GM12878 (cell line): ENCODE measurements around the gene AIF1. TPM values are rescaled to one million over a fixed set of nuclear protein-coding genes. Genes with fewer than 3 reads are reported as not detected.

Experiments
- BCLAF1 ChIP-seq: fragments of 450-650 bp; IDR thresholded peaks from 2 replicates; pipeline ENCODE4 v1.6.1; 2017; ENCODE audit warnings: antibody characterized with exemption, mild to moderate bottlenecking, moderate library complexity
- BRCA1 ChIP-seq: IDR thresholded peaks from 2 replicates; pipeline ENCODE4 v1.6.1; 2011; ENCODE audit warnings: low read depth, low read length, improper control_type of control experiment
- EED ChIP-seq: sonication (generic); IDR thresholded peaks from 2 replicates; pipeline ENCODE4 v1.6.1; 2016; ENCODE audit warnings: antibody characterized with exemption, low read depth
- ESRRA ChIP-seq: IDR thresholded peaks from 2 replicates; pipeline ENCODE4 v1.6.1; 2012; ENCODE audit warnings: mild to moderate bottlenecking, low read length, improper control_type of control experiment
- ETV6 ChIP-seq, 2 experiments: fragments of 450-650 bp in 1 of 2; IDR thresholded peaks in 1 of 2; conservative IDR thresholded peaks in 1 of 2; 2 replicates each; pipeline ENCODE4 v1.6.1; 2014; ENCODE audit warnings: antibody characterized with exemption in 1 of 2, borderline replicate concordance in 1 of 2, low read depth in 1 of 2, mild to moderate bottlenecking in 1 of 2, moderate library complexity in 1 of 2
- FOS ChIP-seq: IDR thresholded peaks from 3 replicates; pipeline ENCODE4 v1.6.1; 2011; ENCODE audit warnings: borderline replicate concordance; ENCODE audit not compliant: insufficient read length; ENCODE audit errors: extremely low read depth
- IKZF1 ChIP-seq: fragments of 450-650 bp; conservative IDR thresholded peaks from 2 replicates; pipeline ENCODE4 v1.6.1; 2017; ENCODE audit warnings: antibody characterized with exemption, mild to moderate bottlenecking
- MTA2 ChIP-seq: fragments of 450-650 bp; IDR thresholded peaks from 2 replicates; pipeline ENCODE4 v1.6.1; 2016; ENCODE audit warnings: low read depth, mild to moderate bottlenecking, moderate library complexity
- NFIC ChIP-seq: IDR thresholded peaks from 2 replicates; pipeline ENCODE4 v1.6.1; 2012; ENCODE audit warnings: low read depth, mild to moderate bottlenecking, inconsistent platforms, low read length, moderate library complexity
- PBX3 ChIP-seq: IDR thresholded peaks from 2 replicates; pipeline ENCODE4 v1.6.1; 2011; ENCODE audit warnings: mild to moderate bottlenecking, low read depth, low read length, moderate library complexity; ENCODE audit not compliant: insufficient replicate concordance
- PKNOX1 ChIP-seq: fragments of 450-650 bp; IDR thresholded peaks from 2 replicates; pipeline ENCODE4 v1.6.1; 2016; ENCODE audit warnings: mild to moderate bottlenecking
- POU2F2 ChIP-seq: IDR thresholded peaks from 3 replicates; pipeline ENCODE4 v1.6.1; 2011; ENCODE audit warnings: low read depth, mild to moderate bottlenecking, low read length, borderline replicate concordance
- RCOR1 ChIP-seq: conservative IDR thresholded peaks from 2 replicates; pipeline ENCODE4 v1.6.1; 2012; ENCODE audit warnings: low read depth, low read length, improper control_type of control experiment
- SMARCA5 ChIP-seq: fragments of 450-650 bp; IDR thresholded peaks from 2 replicates; pipeline ENCODE4 v1.6.1; 2017; ENCODE audit warnings: mild to moderate bottlenecking
- SP1 ChIP-seq: IDR thresholded peaks from one replicate; pipeline ENCODE4 v1.6.1; 2011; ENCODE audit warnings: low read depth, low read length
- SRF ChIP-seq, 2 experiments: IDR thresholded peaks; 2 replicates each; pipeline ENCODE4 v1.6.1; 2011; ENCODE audit warnings: low read depth in 2 of 2, low read length in 2 of 2, mild to moderate bottlenecking in 1 of 2, moderate library complexity in 1 of 2
- STAT3 ChIP-seq: IDR thresholded peaks from 2 replicates; pipeline ENCODE4 v1.6.1; 2011; ENCODE audit warnings: low read depth, low read length, improper control_type of control experiment
- TCF7 ChIP-seq: IDR thresholded peaks from 2 replicates; pipeline ENCODE4 v1.6.1; 2014; ENCODE audit warnings: antibody characterized with exemption, borderline replicate concordance
- ZNF274 ChIP-seq: IDR thresholded peaks from one replicate; pipeline ENCODE4 v1.8.0; 2011; ENCODE audit not compliant: insufficient read length, insufficient read depth
- polyA plus RNA-seq, 11 experiments: library from polyadenylated mRNA; depleted of rRNA in 4 of 11; unstranded in 6 of 11; stranded (reverse) in 5 of 11; fragments of >200 nt; fragmentation: Nextera tagmentation in 4 of 11; fragmentation: Illumina TruSeq in 1 of 11; extraction: Ambion mirVana in 4 of 11; extraction: Trizol in 1 of 11; gene quantifications; 1 replicate in 1 of 11; 2 replicates in 10 of 11; pipeline versions ENCODE4 v1.2.1 to v1.2.3, GENCODE V29; 2011 to 2016; ENCODE audit warnings: inconsistent platforms in 2 of 11, missing spikeins in 2 of 11, low read depth in 1 of 11
- total RNA-seq, 4 experiments: library from RNA; depleted of rRNA in 3 of 4; stranded (reverse); fragments of >200 nt in 3 of 4; fragmentation: Illumina TruSeq in 1 of 4; extraction: Trizol in 1 of 4; gene quantifications; 2 replicates each; pipeline versions ENCODE4 v1.2.1 to v1.2.3, GENCODE V29; 2013 to 2021
- TF ChIP-seq, protein P1 (sequence below): IDR thresholded peaks from 2 replicates; pipeline ENCODE4 v1.6.1; 2012; ENCODE audit warnings: improper control_type of control experiment, low read depth, low read length; ENCODE audit not compliant: insufficient replicate concordance

AIF1 gene
- total and polyA plus RNA-seq, 10 of the 15 experiments (the other 5 are each of a cell fraction or from before 2014, with no cell fraction given), result 1.9 to 256 (median 134) TPM

GRCh38 chr6:31619805-31620585 is 5.0 kb downstream of the AIF1 start (continued):
- TF ChIP-seq, protein P1, sequence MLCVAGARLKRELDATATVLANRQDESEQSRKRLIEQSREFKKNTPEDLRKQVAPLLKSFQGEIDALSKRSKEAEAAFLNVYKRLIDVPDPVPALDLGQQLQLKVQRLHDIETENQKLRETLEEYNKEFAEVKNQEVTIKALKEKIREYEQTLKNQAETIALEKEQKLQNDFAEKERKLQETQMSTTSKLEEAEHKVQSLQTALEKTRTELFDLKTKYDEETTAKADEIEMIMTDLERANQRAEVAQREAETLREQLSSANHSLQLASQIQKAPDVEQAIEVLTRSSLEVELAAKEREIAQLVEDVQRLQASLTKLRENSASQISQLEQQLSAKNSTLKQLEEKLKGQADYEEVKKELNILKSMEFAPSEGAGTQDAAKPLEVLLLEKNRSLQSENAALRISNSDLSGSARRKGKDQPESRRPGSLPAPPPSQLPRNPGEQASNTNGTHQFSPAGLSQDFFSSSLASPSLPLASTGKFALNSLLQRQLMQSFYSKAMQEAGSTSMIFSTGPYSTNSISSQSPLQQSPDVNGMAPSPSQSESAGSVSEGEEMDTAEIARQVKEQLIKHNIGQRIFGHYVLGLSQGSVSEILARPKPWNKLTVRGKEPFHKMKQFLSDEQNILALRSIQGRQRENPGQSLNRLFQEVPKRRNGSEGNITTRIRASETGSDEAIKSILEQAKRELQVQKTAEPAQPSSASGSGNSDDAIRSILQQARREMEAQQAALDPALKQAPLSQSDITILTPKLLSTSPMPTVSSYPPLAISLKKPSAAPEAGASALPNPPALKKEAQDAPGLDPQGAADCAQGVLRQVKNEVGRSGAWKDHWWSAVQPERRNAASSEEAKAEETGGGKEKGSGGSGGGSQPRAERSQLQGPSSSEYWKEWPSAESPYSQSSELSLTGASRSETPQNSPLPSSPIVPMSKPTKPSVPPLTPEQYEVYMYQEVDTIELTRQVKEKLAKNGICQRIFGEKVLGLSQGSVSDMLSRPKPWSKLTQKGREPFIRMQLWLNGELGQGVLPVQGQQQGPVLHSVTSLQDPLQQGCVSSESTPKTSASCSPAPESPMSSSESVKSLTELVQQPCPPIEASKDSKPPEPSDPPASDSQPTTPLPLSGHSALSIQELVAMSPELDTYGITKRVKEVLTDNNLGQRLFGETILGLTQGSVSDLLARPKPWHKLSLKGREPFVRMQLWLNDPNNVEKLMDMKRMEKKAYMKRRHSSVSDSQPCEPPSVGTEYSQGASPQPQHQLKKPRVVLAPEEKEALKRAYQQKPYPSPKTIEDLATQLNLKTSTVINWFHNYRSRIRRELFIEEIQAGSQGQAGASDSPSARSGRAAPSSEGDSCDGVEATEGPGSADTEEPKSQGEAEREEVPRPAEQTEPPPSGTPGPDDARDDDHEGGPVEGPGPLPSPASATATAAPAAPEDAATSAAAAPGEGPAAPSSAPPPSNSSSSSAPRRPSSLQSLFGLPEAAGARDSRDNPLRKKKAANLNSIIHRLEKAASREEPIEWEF, result no peak
- TF ChIP-seq FOS (no peak), ETV6 (conservative IDR thresholded peaks at IDR 0.05 in 1 of 2, IDR thresholded peaks at IDR 0.05 in 1 of 2; ENCODE audit: borderline replicate concordance in 1 of 2, low read depth in 1 of 2) (no peak), TCF7 (no peak), MTA2 (no peak), PKNOX1 (peak; percentile 57; the same call in 1 of the 2 replicates), IKZF1 (peak; percentile 87), PBX3 (no peak), SRF (IDR thresholded peaks at IDR 0.05; ENCODE audit: low read depth in 2 of 2, low read length in 2 of 2) (0 out of 4 replicates have a peak, but pooled peaks of 1 of the 2 experiments have one; percentile 13), EED (peak; percentile 69), BCLAF1 (no peak), RCOR1 (no peak), ESRRA (no peak), SP1 (peak; percentile 81), ZNF274 (no peak), POU2F2 (peak; percentile 99), SMARCA5 (no peak; the same call in 1 of the 2 replicates), NFIC (no peak), STAT3 (no peak), BRCA1 (no peak)
